Amniotic epithelial cell (primary cell): ENCODE measurements around the gene PALLD.
"Not testable (repeated sequence)": the region's sequence is repeated elsewhere in the genome, so short reads cannot be mapped to it uniquely, and the experiment has no call there.

Experiments
- DNase-seq: peaks from one replicate; pipeline ENCODE4 v3.0.0-alpha.2; 2010; ENCODE audit warnings: low read depth

Gene PALLD

DNA sequence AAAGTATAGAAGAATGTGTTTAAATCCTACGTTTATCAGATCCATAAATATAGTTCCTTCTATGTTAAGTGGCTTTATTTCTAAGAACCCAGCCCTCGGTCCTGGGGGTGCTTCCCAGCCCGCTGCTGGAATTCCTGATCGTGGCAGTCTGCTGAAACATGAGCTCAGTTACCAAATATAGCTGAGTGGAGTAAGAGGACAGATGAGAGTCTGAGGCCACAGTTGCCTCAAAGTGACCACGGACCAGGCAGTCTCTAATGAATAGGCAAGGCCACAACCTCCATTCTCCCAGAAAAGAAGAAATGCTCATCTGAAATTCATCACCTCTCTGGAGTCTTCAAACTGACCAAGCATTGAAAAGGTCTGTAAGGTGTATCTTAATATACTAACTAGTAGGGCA, at the start of gene PALLD:
Gene PALLD, plus strand, starts transcription at position 219 of the 400 bp plus-strand sequence.
- DNase-seq, result peak; percentile 47

DNA sequence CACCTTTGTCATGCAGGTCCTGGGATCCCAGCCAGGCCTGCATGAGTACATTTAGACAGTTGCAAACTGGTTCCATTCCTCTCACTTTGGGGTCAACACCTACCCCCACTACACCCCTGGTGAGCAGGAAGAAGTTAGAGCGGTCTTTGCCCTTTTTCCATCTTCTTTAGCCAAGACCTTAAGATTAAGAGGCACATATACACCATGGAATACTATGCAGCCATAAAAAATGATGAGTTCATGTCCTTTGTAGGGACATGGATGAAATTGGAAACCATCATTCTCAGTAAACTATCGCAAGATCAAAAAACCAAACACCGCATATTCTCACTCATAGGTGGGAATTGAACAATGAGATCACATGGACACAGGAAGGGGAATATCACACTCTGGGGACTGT, 47.8 kb upstream of the PALLD start:
- DNase-seq, result not testable (repeated sequence)

DNA sequence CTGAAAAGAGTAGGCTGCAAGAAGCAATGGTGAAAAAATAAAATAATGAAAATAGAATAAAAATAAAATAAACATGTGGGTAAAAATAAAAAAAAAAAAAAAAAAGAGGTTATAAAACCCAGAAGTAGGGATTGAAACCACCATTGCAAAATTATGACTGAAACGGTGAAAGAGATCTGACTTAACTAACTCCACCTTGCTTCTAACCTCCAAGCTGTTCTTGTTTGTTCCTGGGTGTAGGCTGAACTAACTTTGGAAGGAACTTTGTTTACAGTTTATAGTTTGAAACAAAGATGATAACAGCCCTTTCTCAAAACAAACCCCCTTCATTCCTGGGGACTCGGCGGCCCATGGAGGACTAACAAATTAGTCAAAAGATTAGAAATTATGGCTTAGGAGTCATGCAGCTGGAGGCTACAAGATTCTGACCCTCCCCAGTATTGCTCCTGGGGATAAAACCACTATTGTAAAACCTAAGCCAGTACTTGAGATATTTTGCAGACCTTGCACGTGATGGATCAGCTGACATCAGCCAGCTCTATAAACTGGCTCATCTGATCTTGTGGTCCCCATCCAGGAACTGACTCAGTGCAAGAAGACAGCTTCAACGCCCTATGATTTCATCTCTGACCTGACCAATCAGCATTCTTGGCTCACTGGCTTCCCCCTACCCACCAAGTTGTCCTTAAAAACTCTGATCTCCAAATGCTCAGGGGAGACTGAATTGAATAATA, 47.0 kb upstream of the PALLD start:
- peak; percentile 76 for DNase-seq

DNA sequence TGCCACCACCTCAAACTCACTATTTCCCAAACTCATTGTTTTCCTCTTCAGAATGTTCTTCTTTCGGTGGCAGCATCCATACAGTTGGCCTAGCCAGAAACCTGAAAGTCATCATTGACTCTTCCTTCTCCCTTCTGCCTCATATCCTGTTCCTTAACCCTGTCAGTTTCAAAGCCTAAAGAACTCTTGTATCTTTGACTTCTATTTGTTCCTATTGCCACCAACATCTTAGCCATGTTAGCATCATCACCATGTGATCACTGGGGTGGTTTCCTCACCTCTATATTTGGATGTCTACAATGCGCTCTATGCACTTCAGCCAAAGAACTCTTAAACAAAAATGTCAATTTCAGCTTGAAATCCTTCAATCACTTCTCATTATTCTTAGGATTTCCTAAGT, 45.5 kb upstream of the PALLD start:
- no peak for DNase-seq

DNA sequence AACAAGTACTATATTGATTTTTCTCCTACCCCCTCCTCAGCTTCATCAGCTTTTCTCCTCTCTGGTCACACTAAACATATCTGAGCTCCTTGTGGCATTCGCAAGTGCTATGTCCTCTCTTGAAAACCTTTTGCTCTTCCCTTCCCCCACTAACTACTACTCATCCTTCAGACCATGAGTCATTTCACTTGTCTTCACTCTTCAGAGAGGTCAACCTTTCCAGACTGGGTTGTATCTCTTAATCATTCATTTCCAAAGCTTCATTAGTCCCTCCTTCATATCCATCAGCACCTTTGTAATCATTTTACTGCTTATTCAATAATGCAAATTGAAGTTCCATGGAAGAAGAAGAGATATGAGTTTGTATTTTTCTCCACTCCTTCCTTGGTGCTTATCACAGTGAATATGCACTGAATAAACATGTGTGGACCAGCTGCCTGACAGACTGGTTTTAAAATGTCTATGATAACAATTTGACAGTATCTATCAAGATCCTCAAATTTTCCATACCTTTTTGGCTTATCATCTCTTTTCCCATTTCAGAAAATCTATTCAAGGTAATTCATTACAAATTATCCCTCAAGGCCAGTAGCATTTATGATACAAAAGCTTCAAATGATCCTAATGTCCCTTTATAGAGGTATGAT, 45.0 kb upstream of the PALLD start:
- DNase-seq, result peak; percentile 64

DNA sequence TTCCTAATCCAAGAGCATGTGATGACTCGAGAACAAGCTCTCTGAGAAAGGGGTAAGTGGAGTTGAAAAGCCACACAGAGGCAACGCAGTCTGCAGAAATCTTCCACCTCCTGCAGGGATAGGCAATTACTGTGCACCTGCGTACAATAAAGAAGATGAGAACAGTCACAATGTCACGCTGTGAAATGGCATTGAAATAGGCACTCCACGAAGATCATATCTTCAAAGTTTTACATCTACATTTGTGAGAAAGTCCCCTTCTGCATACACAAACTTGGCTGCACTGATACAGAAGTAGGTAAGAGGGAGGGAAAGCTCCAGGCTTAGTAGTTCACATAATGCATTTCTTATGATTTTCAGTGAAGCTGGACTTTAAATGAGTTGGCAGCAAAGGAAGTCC, 43.7 kb upstream of the PALLD start:
- no peak for DNase-seq

DNA sequence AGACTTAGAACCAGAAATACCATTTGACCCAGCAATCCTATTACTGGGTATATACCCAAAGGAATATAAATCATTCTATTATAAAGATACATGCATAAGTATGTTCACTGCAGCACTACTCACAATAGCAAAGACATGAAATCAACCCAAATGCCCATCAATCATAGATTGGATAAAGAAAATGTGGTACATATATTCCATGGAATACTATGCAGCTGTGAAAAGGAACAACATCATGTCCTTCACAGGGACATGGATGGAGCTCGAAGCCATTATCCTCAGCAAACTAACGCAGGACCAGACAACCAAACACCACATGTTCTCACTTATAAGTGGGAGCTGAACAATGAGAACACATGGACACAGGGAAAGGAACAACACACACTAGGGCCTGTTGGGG, 38.6 kb upstream of the PALLD start:
- DNase-seq, result not testable (repeated sequence)

DNA sequence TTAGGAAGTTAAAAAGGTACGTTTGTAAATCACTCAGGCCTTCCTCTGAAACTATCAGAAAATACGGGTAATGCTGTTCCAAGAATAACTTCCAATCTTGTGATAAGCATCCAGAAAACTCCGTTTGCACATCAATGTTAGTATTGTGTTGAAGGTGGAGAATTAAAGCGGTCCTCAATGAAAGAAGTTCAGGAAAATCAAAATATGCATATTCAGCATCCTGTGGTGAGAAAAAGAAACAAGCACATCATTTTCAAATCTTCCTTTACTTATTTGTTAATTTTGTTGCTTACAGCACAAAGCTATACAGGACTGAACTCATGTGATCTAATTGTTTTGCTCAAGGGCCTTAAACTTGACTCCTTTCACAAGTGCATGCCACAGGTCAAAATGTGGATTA, 35.0 kb upstream of the PALLD start:
- DNase-seq, result no peak

DNA sequence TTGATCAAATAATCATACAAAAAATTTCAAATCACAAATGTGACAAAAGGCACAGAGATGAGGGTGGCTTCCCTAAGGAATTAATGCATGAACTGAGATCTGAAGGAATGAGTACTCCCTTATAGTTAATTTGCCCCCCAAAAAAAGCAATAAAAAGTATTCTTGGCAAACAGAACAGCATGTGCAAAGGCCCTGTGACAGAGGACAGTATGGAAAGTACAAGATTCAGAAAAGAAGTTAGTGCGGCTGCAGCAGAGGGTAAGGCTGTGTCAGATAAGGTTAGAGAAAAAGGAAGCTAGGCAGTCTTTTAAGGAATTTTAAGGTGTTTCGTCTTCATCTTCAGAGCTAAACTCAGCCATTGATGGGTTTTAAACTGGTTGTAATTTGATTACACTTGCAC, 23.9 kb upstream of the PALLD start:
- DNase-seq, result no peak

DNA sequence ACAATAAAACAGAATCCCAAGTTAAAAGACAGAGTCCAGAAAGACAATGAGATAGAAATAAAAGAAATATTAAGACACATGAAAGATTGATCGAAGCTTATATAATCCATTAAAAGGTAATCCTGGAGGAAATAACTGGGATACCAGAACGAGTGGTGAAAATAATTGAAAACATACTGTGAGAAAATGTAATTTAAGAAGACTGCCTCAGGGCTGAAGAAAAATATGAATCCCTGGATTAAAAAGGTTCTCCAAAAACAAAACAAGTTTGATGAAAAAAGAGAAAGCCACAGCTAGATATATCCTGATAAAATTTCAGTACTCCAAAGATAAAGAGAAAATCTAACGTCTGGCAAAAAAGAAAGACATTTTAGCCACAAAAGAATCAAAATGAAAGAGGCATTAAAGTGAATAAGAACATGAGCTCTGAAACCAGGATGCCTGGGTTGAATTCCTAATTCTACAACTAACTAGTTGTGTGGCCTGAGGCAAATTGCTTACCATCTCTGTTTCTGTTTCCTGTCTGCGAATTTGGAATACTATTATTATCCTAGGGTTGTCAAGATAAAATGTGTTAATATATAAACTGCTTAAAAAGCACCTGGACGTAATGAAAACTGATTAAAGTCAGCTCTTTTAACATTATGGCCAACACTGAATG, 22.1 kb upstream of the PALLD start:
- no peak for DNase-seq

DNA sequence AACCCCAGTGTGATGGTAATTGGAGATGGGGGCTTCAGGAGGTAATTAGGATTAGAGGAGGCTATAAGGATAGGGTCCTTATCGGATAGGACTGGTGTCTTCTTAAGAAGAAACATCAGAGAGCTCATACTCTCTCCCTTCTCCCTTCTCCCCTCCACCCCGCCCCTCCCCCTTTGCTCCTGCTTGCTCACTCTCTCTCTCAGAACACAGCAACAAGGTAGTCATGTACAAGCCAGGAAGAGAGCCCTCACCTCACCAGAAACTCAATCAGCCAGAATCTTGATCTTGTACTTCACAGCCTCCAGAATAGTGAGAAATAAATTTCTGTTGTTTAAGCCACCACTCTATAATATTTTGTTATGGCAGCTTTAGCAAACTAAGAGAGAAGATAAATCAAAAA, 21.1 kb upstream of the PALLD start:
- DNase-seq, result peak; percentile 29

DNA sequence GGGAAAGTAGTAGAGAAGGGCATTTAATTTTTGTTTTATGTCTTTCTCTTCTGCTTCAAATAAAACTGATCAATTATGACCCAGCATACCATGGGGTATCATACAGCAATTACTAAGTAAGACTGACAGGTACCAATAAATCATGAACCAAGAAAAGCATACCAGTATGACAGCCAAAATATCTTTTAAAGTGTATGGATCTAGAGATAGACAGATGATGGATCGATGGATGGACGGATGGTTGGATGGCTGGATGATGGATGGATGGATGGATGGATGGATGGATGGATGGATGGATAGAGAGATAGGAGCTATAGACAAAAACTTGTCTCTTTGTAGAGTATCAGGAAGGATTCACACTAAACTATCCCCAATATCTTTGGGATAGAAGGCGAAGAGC, 18.0 kb upstream of the PALLD start:
- no peak for DNase-seq

DNA sequence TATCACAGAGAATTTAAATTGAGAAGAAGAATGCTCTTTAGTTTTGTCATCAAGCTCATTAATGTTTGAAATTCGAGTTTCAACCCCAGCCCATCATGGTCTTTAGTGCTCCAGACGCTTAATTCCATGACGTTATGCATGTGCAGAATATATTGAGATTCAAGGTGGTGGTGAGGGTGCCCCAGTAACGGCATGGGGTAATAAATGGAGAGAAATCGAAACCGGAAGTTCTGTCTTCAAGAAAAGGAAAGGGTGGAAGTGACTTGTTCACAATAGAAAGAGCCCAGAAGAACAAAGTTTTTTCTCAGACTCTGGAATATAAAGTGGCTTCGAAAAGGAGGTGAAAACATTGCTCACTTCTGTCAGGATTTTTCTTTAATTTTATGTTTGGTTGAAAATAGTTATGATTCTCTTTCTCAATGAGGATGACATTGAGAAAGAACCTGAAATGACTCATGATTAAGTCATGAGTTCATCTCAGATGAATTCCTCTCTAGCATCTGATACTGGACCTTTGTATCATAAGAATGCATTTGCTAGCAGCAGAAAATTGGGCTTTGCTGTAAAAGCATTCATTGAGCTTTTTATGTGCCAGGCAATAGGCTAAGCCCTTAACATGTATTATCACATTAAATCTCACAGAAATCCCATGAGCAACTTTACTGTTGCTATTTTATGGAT, 15.8 kb upstream of the PALLD start:
- peak; percentile 84 for DNase-seq

DNA sequence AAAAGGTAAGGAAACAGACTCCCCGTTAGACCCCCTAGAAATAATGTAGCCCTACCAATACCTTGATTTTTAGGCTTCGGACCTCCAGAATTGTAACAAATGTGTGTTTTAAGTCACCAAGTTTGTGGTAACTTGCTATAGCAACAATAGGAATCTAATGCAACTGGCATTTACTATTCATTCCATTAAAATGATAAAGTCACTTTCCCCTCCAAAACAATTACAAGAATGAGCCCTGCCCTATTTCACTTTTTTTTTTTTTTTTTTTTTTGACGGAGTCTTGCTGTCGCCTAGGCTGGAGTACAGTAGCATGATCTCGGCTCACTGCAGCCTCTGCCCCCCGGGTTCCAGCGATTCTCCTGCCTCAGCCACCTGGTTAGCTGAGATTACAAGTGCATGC, 13.0 kb upstream of the PALLD start:
- no peak for DNase-seq

DNA sequence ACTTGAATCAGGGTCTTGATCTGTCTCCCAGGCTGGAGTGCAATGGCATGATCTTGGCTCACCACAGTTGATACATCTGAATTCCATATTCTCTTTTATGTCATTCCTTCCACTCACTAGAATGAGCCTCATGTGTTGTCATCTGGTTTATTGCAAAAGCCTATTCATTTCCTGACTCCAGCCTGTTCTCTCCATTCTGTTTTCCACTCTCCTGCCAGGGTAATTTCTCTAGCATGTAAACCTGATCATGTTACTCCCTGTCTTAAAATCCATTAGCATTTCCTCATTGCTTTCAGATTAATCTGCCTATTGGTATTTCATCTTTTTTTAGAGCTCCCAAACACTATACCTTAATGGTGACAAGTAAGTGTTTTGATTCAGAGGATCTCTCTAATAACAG, 12.2 kb upstream of the PALLD start:
- DNase-seq, result peak; percentile 74

DNA sequence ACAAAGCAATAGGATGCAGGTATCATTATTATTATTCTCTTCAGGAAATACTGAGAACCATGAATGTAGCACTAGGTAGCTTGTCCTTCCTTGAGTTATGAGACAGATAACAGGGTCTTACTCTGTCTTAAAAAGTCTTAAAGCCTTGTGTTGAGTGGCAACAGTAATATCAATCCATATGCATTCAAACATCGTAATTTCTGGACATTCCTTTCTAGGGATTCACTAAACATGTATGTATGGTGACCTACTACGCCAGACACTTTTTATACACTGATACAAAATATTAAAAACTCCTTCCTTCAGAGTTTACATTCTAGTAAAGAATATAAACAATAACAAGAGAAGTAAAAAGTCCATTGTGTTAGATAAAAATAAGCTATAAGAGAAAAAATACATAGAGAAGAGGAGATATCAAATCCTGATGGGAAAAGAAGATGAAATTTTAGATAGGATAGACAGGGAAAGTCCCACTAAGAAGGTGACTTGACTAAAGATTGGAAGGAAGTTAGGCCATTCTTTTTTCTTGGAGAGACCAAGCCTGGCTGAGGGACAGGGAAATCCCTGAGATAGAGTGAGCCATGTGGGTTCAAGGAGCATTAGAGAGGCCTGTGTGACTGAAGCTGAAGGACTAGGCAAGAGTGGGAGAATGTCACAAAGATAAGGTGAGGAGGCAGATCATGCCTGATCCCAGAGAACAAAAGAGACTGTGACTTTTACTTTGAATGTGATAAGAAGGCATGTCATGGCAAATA, 11.5 kb upstream of the PALLD start:
- no peak for DNase-seq

DNA sequence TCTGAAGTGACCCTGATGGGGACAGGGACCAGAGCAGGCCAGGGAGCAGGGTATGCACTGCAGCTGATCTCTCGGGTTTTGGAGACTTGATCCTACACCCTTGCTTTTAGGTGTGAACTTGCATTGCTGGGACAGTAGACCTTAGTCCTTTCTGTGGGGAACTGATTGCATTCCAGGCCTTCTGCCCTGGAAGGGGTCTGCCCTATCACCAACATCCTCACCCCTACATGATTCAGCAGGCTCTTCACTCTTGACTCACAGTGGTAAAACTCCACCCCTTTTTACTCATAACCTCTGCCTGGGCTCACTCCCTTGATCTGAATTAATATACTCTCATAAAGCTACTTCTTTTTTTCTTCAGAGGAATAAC, 10.0 kb upstream of the PALLD start:
- DNase-seq, result peak; percentile 72

DNA sequence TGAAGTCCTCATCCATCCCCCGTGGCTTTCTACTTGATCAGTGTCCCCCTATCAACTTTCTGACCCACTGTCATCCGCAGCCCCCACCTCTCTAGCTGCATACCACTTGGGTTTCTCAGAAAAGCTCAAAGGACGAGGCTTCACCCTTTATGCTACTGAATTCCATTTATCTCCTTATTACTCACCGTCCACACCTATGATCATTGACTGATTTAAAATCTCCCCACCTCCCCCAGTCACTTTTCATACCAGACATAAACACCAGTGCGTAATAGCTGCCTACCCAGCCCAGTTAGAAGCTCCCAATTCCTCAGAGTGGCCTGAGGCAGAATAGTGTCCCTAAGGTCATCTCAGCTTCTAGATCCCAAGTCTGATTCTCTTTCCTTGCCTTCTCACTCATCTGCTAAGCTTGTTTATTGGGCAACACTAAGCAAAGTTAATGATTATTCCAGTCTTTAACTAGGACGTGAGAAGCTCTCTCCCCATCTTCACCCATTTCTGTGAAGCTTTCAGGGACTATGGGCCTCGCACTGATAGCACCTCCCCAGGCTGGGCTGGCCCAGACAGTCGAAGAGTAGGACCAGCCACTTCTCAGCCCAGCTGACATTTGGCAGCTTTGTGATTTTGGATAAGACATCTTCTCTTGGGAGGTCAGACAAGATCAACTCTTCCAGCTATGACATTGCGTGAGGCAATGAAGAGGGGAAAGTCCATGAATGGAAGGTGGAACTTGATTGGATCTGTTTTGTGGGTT, 9.4 kb upstream of the PALLD start:
- peak; percentile 33 for DNase-seq

DNA sequence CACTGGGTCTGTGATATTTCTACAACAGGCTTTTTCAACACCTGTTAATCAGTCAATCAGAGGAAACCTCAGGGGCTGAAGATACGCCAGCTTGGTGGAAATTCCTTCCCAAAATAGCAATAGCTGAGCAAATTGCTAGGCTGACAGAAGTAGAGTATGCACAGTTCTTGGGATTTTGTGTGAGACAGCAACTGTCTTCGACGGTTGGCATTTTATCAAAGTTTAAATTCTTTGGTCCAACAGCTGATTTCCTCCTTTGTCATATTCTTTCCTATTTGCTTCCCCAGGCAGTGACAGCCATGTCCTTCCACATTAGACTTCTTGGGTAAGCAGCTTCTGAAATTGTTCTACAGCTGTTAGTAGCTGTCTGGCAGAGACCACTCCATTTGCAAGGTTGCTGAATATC, 8.0 kb upstream of the PALLD start:
- no peak for DNase-seq

DNA sequence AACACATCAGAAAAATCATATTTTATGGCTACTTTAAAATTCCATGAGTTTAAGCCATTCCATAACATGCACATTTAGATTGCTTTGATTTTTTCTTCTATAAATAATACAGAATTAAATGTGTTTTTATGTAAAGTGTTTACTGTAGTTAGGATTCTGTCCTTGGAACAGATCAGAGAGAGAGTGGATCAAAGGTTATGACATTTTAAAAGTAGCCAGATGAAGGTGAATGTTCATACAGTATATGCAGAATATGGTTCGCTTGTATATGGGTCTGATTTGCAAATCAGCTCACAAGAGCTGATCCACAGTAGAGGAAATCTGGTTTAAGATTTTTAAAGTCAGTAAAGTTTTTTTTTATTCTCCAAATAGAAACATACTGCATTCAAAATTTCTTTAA, 7.2 kb upstream of the PALLD start:
- DNase-seq, result no peak

DNA sequence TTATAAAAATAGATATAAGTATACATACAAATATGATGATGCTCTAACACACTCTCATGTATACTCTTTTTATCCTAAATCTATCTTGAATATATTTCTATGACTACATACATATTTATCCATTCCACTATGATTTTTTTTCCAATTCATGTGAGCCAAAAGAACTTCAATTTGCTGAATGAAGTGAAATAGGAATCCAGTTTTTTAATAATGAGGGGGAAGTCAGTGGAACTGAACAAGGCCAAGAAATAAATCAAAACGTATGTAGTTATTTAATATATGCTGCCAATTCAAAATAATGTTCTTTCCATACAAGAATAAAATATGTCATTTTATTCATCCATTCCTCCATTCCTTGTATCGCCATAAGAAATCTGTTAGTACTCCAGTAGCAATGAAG, 6.1 kb upstream of the PALLD start:
- no peak for DNase-seq
